AG09319 (cell line): Measurements from ENCODE around the gene RRH.

Experiments used
- DNase-seq: peaks from one replicate; pipeline ENCODE4 v3.0.0-alpha.2; 2010; ENCODE audit warnings: low read depth; ENCODE audit errors: extremely low read depth
- CTCF ChIP-seq: IDR thresholded peaks from 2 replicates; pipeline ENCODE4 v1.5.1; 2011; ENCODE audit warnings: low read depth, mild to moderate bottlenecking, inconsistent platforms, low read length, moderate library complexity

The RRH gene

GRCh38 chr4:109887071-109887470 is 59.3 kb downstream of the RRH start:
- no peak for TF ChIP-seq CTCF
- DNase-seq, result no peak

GRCh38 chr4:109890076-109890475 is 62.3 kb downstream of the RRH start:
- no peak for DNase-seq
- no peak for TF ChIP-seq CTCF
